OCI-LY1 (cell line): Measurements from ENCODE around the gene E4F1.
A peak's percentile ranks its signal among the peaks of the same experiment; 100 is the strongest.

ENCODE experiments used
- H2AFZ ChIP-seq: fragments of 200-600 bp; sonication (generic), shearing (Covaris generic); 2 replicates; pipeline ENCODE4 v1.6.0; 2014; ENCODE audit warnings: antibody characterized with exemption, mild to moderate bottlenecking, low read length
- H3F3A ChIP-seq: fragments of 200-600 bp; sonication (generic), shearing (Covaris generic); 2 replicates; pipeline ENCODE4 v1.6.0; 2014; ENCODE audit warnings: mild to moderate bottlenecking, antibody characterized with exemption, low read length, moderate library complexity; ENCODE audit not compliant: insufficient read depth
- H3K27ac ChIP-seq: fragments of 200-600 bp; sonication (generic); 2 replicates; pipeline ENCODE4 v1.5.1; 2014; ENCODE audit warnings: low read length, mixed run types, mild to moderate bottlenecking, low read depth; ENCODE audit not compliant: poor library complexity, severe bottlenecking
- H3K27me3 ChIP-seq: fragments of 200-600 bp; sonication (generic); 2 replicates; pipeline ENCODE4 v1.6.0; 2014; ENCODE audit warnings: antibody characterized with exemption, mild to moderate bottlenecking, low read length, moderate library complexity; ENCODE audit not compliant: insufficient read depth
- H3K36me3 ChIP-seq: fragments of 200-600 bp; sonication (generic); 2 replicates; pipeline ENCODE4 v1.6.1; 2014; ENCODE audit warnings: mild to moderate bottlenecking, antibody characterized with exemption, low read length, moderate library complexity, mixed read lengths; ENCODE audit not compliant: insufficient read depth
- H3K4me1 ChIP-seq: fragments of 200-600 bp; sonication (generic); 2 replicates; pipeline ENCODE4 v1.5.1; 2014; ENCODE audit warnings: mild to moderate bottlenecking, low read length, moderate library complexity; ENCODE audit not compliant: insufficient read depth, severe bottlenecking
- H3K4me2 ChIP-seq: fragments of 200-600 bp; sonication (generic), shearing (Covaris generic); 2 replicates; pipeline ENCODE4 v1.6.1; 2014; ENCODE audit warnings: low read length
- H3K4me3 ChIP-seq: fragments of 200-600 bp; sonication (generic); 2 replicates; pipeline ENCODE4 v1.5.1; 2014; ENCODE audit warnings: low read length, low read depth, mild to moderate bottlenecking, mixed read lengths; ENCODE audit not compliant: poor library complexity, severe bottlenecking
- H3K79me2 ChIP-seq: fragments of 200-600 bp; shearing (Covaris generic); 2 replicates; pipeline ENCODE4 v1.6.1; 2016; ENCODE audit warnings: mixed run types, low read length, mixed read lengths; ENCODE audit not compliant: insufficient read depth
- H3K9ac ChIP-seq: fragments of 200-600 bp; sonication (generic), shearing (Covaris generic); 2 replicates; pipeline ENCODE4 v1.6.1; 2014; ENCODE audit warnings: mild to moderate bottlenecking, low read length, mixed read lengths
- H3K9me2 ChIP-seq: fragments of 200-600 bp; sonication (generic), shearing (Covaris generic); 2 replicates; pipeline ENCODE4 v1.6.1; 2014; ENCODE audit warnings: low read depth, mild to moderate bottlenecking, low read length, mixed read lengths
- H3K9me3 ChIP-seq: fragments of 200-600 bp; shearing (Covaris generic); 2 replicates; pipeline ENCODE4 v1.6.1; 2014; ENCODE audit warnings: low read length, mixed read lengths
- H4K20me1 ChIP-seq: fragments of 200-600 bp; sonication (generic), shearing (Covaris generic); 2 replicates; pipeline ENCODE4 v1.6.0; 2016; ENCODE audit warnings: mild to moderate bottlenecking, low read length; ENCODE audit not compliant: insufficient read depth
- CTCF ChIP-seq: fragments of 200-600 bp; sonication (generic), shearing (Covaris generic); IDR thresholded peaks from 2 replicates; pipeline ENCODE4 v1.5.1; 2017; ENCODE audit warnings: mild to moderate bottlenecking, antibody characterized with exemption, low read length, moderate library complexity, mixed read lengths
- EZH2 ChIP-seq: fragments of 200-600 bp; sonication (generic), shearing (Covaris generic); IDR thresholded peaks from 2 replicates; pipeline ENCODE4 v1.8.0; 2017; ENCODE audit warnings: borderline replicate concordance, mixed run types, mild to moderate bottlenecking, antibody characterized with exemption, low read length, moderate library complexity, mixed read lengths

The E4F1 gene

GRCh38 chr16:2252806-2253148 lies 29.4 kb downstream of the E4F1 start:
- no peaks in the 10 kb centered on the region for H3K9me3 ChIP-seq
- H3K9me2 ChIP-seq, result no peaks in the 10 kb centered on the region
- peaks cover 9% of the 10 kb centered on the region for H3K79me2 ChIP-seq
- H4K20me1 ChIP-seq, result no peaks in the 10 kb centered on the region
- no peak for TF ChIP-seq CTCF
- no peak for TF ChIP-seq EZH2
- H2AFZ ChIP-seq, result no peak overlapping the region
- H3K36me3 ChIP-seq, result peaks cover 56% of the 10 kb centered on the region
- H3K4me2 ChIP-seq, result no peak overlapping the region
- H3K4me3 ChIP-seq, result no peak overlapping the region
- H3K9ac ChIP-seq, result no peak overlapping the region
- peaks cover 29% of the 10 kb centered on the region for H3K4me1 ChIP-seq
- no peaks in the 10 kb centered on the region for H3K27me3 ChIP-seq
- H3K27ac ChIP-seq, result peak overlapping the region; percentile 81
- H3F3A ChIP-seq, result peaks cover 15% of the 10 kb centered on the region

- Histone ChIP-seq H3K9me3 (no peaks in the 10 kb centered on the region), H3K4me1 (peaks cover 29% of the 10 kb centered on the region), H3K4me2 (no peak overlapping the region), H3F3A (peaks cover 15% of the 10 kb centered on the region), H3K27ac (peak overlapping the region; percentile 81), H3K36me3 (peaks cover 61% of the 10 kb centered on the region), H2AFZ (no peak overlapping the region), H3K79me2 (peaks cover 9% of the 10 kb centered on the region), H3K9ac (no peak overlapping the region; the same call in 1 of the 2 replicates), H4K20me1 (no peaks in the 10 kb centered on the region), H3K4me3 (no peak overlapping the region), H3K9me2 (no peaks in the 10 kb centered on the region), H3K27me3 (no peaks in the 10 kb centered on the region)
- TF ChIP-seq EZH2 (no peak), CTCF (no peak)
Observed at GRCh38 chr16:2253293-2253692, 29.9 kb downstream of the E4F1 start.

GRCh38 chr16:2256531-2257140 lies 33.2 kb downstream of the E4F1 start:
- Histone ChIP-seq H3K4me3 (no peak overlapping the region), H3F3A (peaks cover 15% of the 10 kb centered on the region), H3K79me2 (no peaks in the 10 kb centered on the region), H3K27ac (no peak overlapping the region), H4K20me1 (no peaks in the 10 kb centered on the region), H3K27me3 (no peaks in the 10 kb centered on the region), H2AFZ (no peak overlapping the region), H3K9me2 (no peaks in the 10 kb centered on the region), H3K9me3 (no peaks in the 10 kb centered on the region), H3K4me2 (no peak overlapping the region), H3K4me1 (peaks cover 21% of the 10 kb centered on the region), H3K36me3 (peaks cover 90% of the 10 kb centered on the region), H3K9ac (no peak overlapping the region)
- no peak for TF ChIP-seq CTCF
- TF ChIP-seq EZH2, result no peak
